IMR-90 (cell line): Measurements from ENCODE around the gene PCYT2. TPM values are rescaled to one million over a fixed set of nuclear protein-coding genes. Genes with fewer than 3 reads are reported as not detected.

ENCODE experiments used
- ATAC-seq: fragments of 200-7000 bp; cut with Tn5 transposase; 2 replicates; pipeline ENCODE4 v1.9.1; 2020; ENCODE audit warnings: low read depth, mild to moderate bottlenecking, moderate library complexity
- BruUV-seq: library from RNA; stranded (reverse); fragments of 400-500 nt; replicated peaks from 2 replicates; lab custom pipeline; 2021; lab: Mats Ljungman, UMichigan
- CTCF ChIA-PET: fragments of 300-600 bp; formaldehyde crosslinking; extraction: SDS; loops from one replicate; lab custom pipeline; 2021; ENCODE audit warnings: antibody characterized with exemption; lab: Yijun Ruan, JAX
- POLR2A ChIA-PET: fragments of 300-600 bp; sonication (Branson Sonifier 250); formaldehyde crosslinking; loops from one replicate; lab custom pipeline; 2022; ENCODE audit warnings: antibody characterized with exemption; ENCODE audit not compliant: unreplicated experiment; lab: Charles Lee
- DNase-seq: peaks from one replicate; pipeline ENCODE4 v3.0.0; 2013
- H2AFZ ChIP-seq: replicated peaks from 2 replicates; pipeline ENCODE3; 2013; ENCODE audit warnings: low read length, mild to moderate bottlenecking; ENCODE audit not compliant: poor library complexity
- H2AK5ac ChIP-seq: 2 replicates; pipeline ENCODE4 v1.6.1; 2013; ENCODE audit warnings: low read depth, low read length, inconsistent platforms
- H2AK9ac ChIP-seq: replicated peaks from 2 replicates; pipeline ENCODE3; 2013; ENCODE audit warnings: mild to moderate bottlenecking, low read depth, low read length, moderate library complexity; ENCODE audit not compliant: poor library complexity
- H2BK120ac ChIP-seq: 2 replicates; pipeline ENCODE4 v1.6.1; 2013; ENCODE audit warnings: low read depth, low read length, inconsistent platforms
- H2BK15ac ChIP-seq: 3 replicates; pipeline ENCODE4 v1.6.1; 2013; ENCODE audit warnings: low read depth, low read length, inconsistent platforms
- H2BK20ac ChIP-seq: 2 replicates; pipeline ENCODE4 v1.6.1; 2013; ENCODE audit warnings: low read depth, mild to moderate bottlenecking, inconsistent platforms, low read length, moderate library complexity
- H2BK5ac ChIP-seq: 2 replicates; pipeline ENCODE4 v1.6.1; 2013; ENCODE audit warnings: mild to moderate bottlenecking, low read depth, low read length, inconsistent platforms; ENCODE audit not compliant: poor library complexity, severe bottlenecking
- H3K14ac ChIP-seq: replicated peaks from 2 replicates; pipeline ENCODE4 v1.6.1; 2013; ENCODE audit warnings: low read depth, low read length, inconsistent platforms
- H3K18ac ChIP-seq: 2 replicates; pipeline ENCODE4 v1.6.1; 2013; ENCODE audit warnings: low read depth, low read length, control low read depth
- H3K23ac ChIP-seq: 2 replicates; pipeline ENCODE4 v1.6.1; 2013; ENCODE audit warnings: low read depth, low read length, inconsistent platforms
- H3K27ac ChIP-seq: 2 replicates; pipeline ENCODE4 v1.5.1; 2013; ENCODE audit warnings: mild to moderate bottlenecking, control low read depth, low read length; ENCODE audit not compliant: insufficient read depth
- H3K27me3 ChIP-seq: 2 replicates; pipeline ENCODE4 v1.6.1; 2013; ENCODE audit warnings: low read length; ENCODE audit not compliant: control insufficient read depth, insufficient read depth
- H3K36me3 ChIP-seq: 2 replicates; pipeline ENCODE4 v1.6.1; 2013; ENCODE audit warnings: low read length, mixed read lengths; ENCODE audit not compliant: control insufficient read depth, insufficient read depth
- H3K4ac ChIP-seq: 2 replicates; pipeline ENCODE4 v1.6.1; 2013; ENCODE audit warnings: low read depth, low read length, inconsistent platforms
- H3K4me1 ChIP-seq: 2 replicates; pipeline ENCODE4 v1.6.1; 2013; ENCODE audit warnings: low read length, mixed read lengths; ENCODE audit not compliant: control insufficient read depth, insufficient read depth
- H3K4me2 ChIP-seq: 2 replicates; pipeline ENCODE4 v1.6.1; 2013; ENCODE audit warnings: low read depth, mild to moderate bottlenecking, control low read depth, low read length, moderate library complexity
- H3K4me3 ChIP-seq: 2 replicates; pipeline ENCODE4 v1.5.1; 2013; ENCODE audit warnings: low read depth, mild to moderate bottlenecking, control low read depth, low read length, moderate library complexity; ENCODE audit not compliant: insufficient read depth
- H3K56ac ChIP-seq: 2 replicates; pipeline ENCODE4 v1.6.1; 2013; ENCODE audit warnings: low read length, inconsistent platforms; ENCODE audit not compliant: insufficient read depth; ENCODE audit errors: extremely low read depth
- H3K79me1 ChIP-seq, 2 experiments: 2 replicates each; pipeline ENCODE4 v1.6.1; 2013; ENCODE audit warnings: low read length in 2 of 2, inconsistent platforms in 1 of 2, low read depth in 1 of 2
- H3K9ac ChIP-seq: 2 replicates; pipeline ENCODE4 v1.6.1; 2013; ENCODE audit warnings: low read depth, low read length, control low read depth
- H3K9me1 ChIP-seq: 2 replicates; pipeline ENCODE4 v1.6.1; 2013; ENCODE audit warnings: low read length, inconsistent platforms; ENCODE audit not compliant: insufficient read depth
- H3K9me3 ChIP-seq: 2 replicates; pipeline ENCODE4 v1.6.1; 2013; ENCODE audit warnings: low read length; ENCODE audit not compliant: control insufficient read depth, insufficient read depth
- H4K20me1 ChIP-seq: 2 replicates; pipeline ENCODE4 v1.6.1; 2013; ENCODE audit warnings: low read length, inconsistent platforms; ENCODE audit not compliant: insufficient read depth
- H4K5ac ChIP-seq: 2 replicates; pipeline ENCODE4 v1.6.1; 2013; ENCODE audit warnings: mild to moderate bottlenecking, low read depth, low read length, control low read depth
- H4K8ac ChIP-seq, 2 experiments: 2 replicates each; pipeline ENCODE4 v1.6.1; 2013; ENCODE audit warnings: low read depth in 2 of 2, low read length in 2 of 2, control low read depth in 1 of 2, inconsistent platforms in 1 of 2
- H4K91ac ChIP-seq: 2 replicates; pipeline ENCODE4 v1.6.1; 2013; ENCODE audit warnings: low read depth, low read length, inconsistent platforms; ENCODE audit not compliant: insufficient read depth
- BHLHE40 ChIP-seq: fragments of 150-350 bp; IDR thresholded peaks from 2 replicates; pipeline ENCODE4 v1.6.1; 2016; ENCODE audit warnings: mild to moderate bottlenecking, low read depth, low read length
- CEBPB ChIP-seq: IDR thresholded peaks from 2 replicates; pipeline ENCODE4 v1.6.1; 2012; ENCODE audit warnings: low read depth, low read length, improper control_type of control experiment
- CHD1 ChIP-seq: IDR thresholded peaks from 2 replicates; pipeline ENCODE4 v1.6.1; 2012; ENCODE audit warnings: low read depth, low read length, improper control_type of control experiment
- MXI1 ChIP-seq: IDR thresholded peaks from 2 replicates; pipeline ENCODE4 v1.6.1; 2012; ENCODE audit warnings: low read depth, mild to moderate bottlenecking, low read length, moderate library complexity, borderline replicate concordance
- NFE2L2 ChIP-seq: fragments of 150-350 bp; IDR thresholded peaks from 2 replicates; pipeline ENCODE4 v1.6.1; 2016; ENCODE audit warnings: low read depth, mild to moderate bottlenecking, low read length
- POLR2A ChIP-seq: IDR thresholded peaks from 2 replicates; pipeline ENCODE4 v1.6.1; 2012; ENCODE audit warnings: mild to moderate bottlenecking, low read depth, low read length
- RCOR1 ChIP-seq: IDR thresholded peaks from 2 replicates; pipeline ENCODE4 v1.6.1; 2012; ENCODE audit warnings: mild to moderate bottlenecking, low read length, improper control_type of control experiment; ENCODE audit not compliant: insufficient replicate concordance
- RFX5 ChIP-seq: IDR thresholded peaks from 2 replicates; pipeline ENCODE4 v1.8.0; 2012; ENCODE audit warnings: low read depth, mild to moderate bottlenecking, low read length, moderate library complexity
- SMC3 ChIP-seq: fragments of 150-350 bp; IDR thresholded peaks from 2 replicates; pipeline ENCODE4 v1.6.1; 2016; ENCODE audit warnings: low read depth, mild to moderate bottlenecking, antibody characterized with exemption, low read length, moderate library complexity
- WGBS, 2 experiments: methylation state at CpG; one replicate each; pipeline versions ENCODE4 v1.1.5 to v1.1.7; 2013; ENCODE audit warnings: missing lambda C conversion rate in 2 of 2; ENCODE audit not compliant: insufficient read length in 1 of 2; ENCODE audit errors: extremely low coverage in 2 of 2; 5-methylcytosine and 5-hydroxymethylcytosine counted together
- dilution Hi-C: fragments of 300-500 bp; cut with HindIII; formaldehyde crosslinking; loops from one replicate; pipeline ENCODE4 v1.14.3; 2018; ENCODE audit warnings: low sequenced_read_pairs; ENCODE audit not compliant: unreplicated experiment
- in situ Hi-C: fragments of 300-500 bp; cut with MboI; formaldehyde crosslinking; loops from 3 replicates; pipeline ENCODE4 v1.14.3; 2019; ENCODE audit warnings: low sequenced_read_pairs, inconsistent platforms, mixed read lengths
- intact Hi-C: fragments of 100-400 bp; cut with micrococcal nuclease; formaldehyde crosslinking; loops from 2 replicates; pipeline ENCODE4 v1.10.0; 2022
- polyA plus RNA-seq, 3 experiments: library from polyadenylated mRNA; depleted of rRNA; stranded (reverse); fragments of >200 nt; gene quantifications; 2 replicates each; pipeline ENCODE4 v1.2.3, GENCODE V29; 2012; ENCODE audit warnings: low replicate concordance in 1 of 3
- total RNA-seq: library from RNA; depleted of rRNA; stranded (reverse); fragments of >200 nt; gene quantifications from 2 replicates; pipeline ENCODE4 v1.2.3, GENCODE V29; 2012
- TF ChIP-seq, protein P1 (sequence below): fragments of 150-350 bp; IDR thresholded peaks from 2 replicates; pipeline ENCODE4 v1.6.1; 2017; ENCODE audit warnings: mild to moderate bottlenecking, antibody characterized with exemption, low read length, low read depth
- TF ChIP-seq, protein P2 (sequence below): fragments of 150-350 bp; IDR thresholded peaks from 2 replicates; pipeline ENCODE4 v1.6.1; 2016; ENCODE audit warnings: low read depth, mild to moderate bottlenecking, low read length, moderate library complexity, borderline replicate concordance

Gene PCYT2
- total and polyA plus RNA-seq, 2 of the 4 experiments (the other 2 are of a cell fraction) = 37.3 to 38.5 TPM

DNA sequence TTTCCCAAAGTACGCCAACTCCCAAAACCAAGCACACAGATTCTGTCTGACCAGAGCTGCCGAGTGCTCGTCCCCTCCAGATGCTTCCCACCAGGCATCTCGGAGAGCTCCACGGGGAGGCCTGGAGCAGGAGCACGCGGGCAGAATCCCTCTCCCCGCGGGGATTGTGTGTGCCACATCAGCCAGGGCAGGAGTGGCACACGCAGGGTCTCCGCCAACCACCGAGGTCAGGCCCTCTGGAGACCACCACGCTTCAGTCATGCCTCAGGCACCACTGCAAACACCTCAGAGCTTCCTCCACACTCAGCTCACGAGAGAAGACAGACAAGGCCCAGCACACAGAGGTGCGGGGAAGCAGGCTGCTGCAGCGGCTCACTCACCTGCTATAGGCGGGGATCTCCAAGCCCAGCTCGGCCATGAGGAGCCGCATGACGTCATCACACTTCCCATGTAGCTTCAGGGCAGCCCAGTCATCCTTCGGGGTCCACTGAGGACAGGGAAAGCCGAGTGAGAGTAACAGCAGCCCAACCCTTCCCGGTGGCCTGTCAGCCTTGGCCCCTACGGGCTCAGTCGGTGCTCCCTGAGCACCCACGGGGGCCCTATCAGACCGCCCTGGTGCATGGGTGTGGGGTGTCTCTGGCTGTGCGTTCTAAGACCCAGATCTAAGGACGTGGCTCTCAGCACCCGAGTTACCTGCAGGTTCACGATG is 2.3 kb upstream of the PCYT2 start:
- no peak overlapping the region for H2BK20ac ChIP-seq
- WGBS, 2 experiments = 96% methylated on average over 18 of the region's 31 CpGs; no CpG with 5 or more reads in 1 of the 2 experiments
- H3K79me1 ChIP-seq = peaks cover 14 to 62% of the 10 kb centered on the region in 2 experiments
- peak overlapping the region; percentile 56 for H2AK9ac ChIP-seq
- ChIA-PET POLR2A (no interaction called here), CTCF (interaction anchor here (0.5 kb wide), 1 partner anchor 21 kb away, joined by 3 read pairs; no protein-coding TSS in a partner anchor)
- no peak overlapping the region for H3K18ac ChIP-seq
- H3K9ac ChIP-seq = no peak overlapping the region
- no peak overlapping the region for H3K14ac ChIP-seq
- H3K56ac ChIP-seq = no peak overlapping the region
- ATAC-seq (no peak), DNase-seq (no peak)
- dilution Hi-C loops = no loop called here
- in situ Hi-C loops = no loop called here
- no peak overlapping the region for H2AFZ ChIP-seq
- H2BK5ac ChIP-seq = no peak overlapping the region
- peaks cover 46% of the 10 kb centered on the region for H4K20me1 ChIP-seq
- H3K36me3 ChIP-seq = peaks cover 40% of the 10 kb centered on the region
- H3K4me3 ChIP-seq = no peak overlapping the region
- no peak overlapping the region for H2AK5ac ChIP-seq
- H4K8ac ChIP-seq = no peak overlapping the region
- H3K4me2 ChIP-seq = no peak overlapping the region
- no peak overlapping the region for H2BK120ac ChIP-seq
- intact Hi-C loops = no loop called here
- no TSS peak for BruUV-seq
- no peak overlapping the region for H3K4ac ChIP-seq
- H2BK15ac ChIP-seq = no peak overlapping the region
- no peak for TF ChIP-seq POLR2A
- TF ChIP-seq CHD1 = no peak
- no peak for TF ChIP-seq NFE2L2
- TF ChIP-seq RCOR1 = no peak
- TF ChIP-seq BHLHE40 = no peak
- TF ChIP-seq MXI1 = no peak
- no peak for TF ChIP-seq RFX5
- TF ChIP-seq SMC3 = no peak
- TF ChIP-seq CEBPB = no peak
- TF ChIP-seq, protein P1, sequence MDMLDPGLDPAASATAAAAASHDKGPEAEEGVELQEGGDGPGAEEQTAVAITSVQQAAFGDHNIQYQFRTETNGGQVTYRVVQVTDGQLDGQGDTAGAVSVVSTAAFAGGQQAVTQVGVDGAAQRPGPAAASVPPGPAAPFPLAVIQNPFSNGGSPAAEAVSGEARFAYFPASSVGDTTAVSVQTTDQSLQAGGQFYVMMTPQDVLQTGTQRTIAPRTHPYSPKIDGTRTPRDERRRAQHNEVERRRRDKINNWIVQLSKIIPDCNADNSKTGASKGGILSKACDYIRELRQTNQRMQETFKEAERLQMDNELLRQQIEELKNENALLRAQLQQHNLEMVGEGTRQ = no peak
- TF ChIP-seq, protein P2, sequence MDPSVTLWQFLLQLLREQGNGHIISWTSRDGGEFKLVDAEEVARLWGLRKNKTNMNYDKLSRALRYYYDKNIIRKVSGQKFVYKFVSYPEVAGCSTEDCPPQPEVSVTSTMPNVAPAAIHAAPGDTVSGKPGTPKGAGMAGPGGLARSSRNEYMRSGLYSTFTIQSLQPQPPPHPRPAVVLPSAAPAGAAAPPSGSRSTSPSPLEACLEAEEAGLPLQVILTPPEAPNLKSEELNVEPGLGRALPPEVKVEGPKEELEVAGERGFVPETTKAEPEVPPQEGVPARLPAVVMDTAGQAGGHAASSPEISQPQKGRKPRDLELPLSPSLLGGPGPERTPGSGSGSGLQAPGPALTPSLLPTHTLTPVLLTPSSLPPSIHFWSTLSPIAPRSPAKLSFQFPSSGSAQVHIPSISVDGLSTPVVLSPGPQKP = no peak
- no peak overlapping the region for H3K23ac ChIP-seq
- H3K4me1 ChIP-seq = peaks cover 13% of the 10 kb centered on the region
- no peaks in the 10 kb centered on the region for H3K9me3 ChIP-seq
- H3K27ac ChIP-seq = no peak overlapping the region
- no peak overlapping the region for H4K5ac ChIP-seq
- H3K9me1 ChIP-seq = peaks cover 16% of the 10 kb centered on the region; the same call in 1 of the 2 replicates
- H4K91ac ChIP-seq = no peak overlapping the region
- H3K27me3 ChIP-seq = no peaks in the 10 kb centered on the region
